ENCODE data around the gene MYH9.
A peak's percentile ranks its signal among the peaks of the same experiment; 100 is the strongest.
"Not testable (repeated sequence)": the region's sequence is repeated elsewhere in the genome, so short reads cannot be mapped to it uniquely, and the experiment has no call there.

The MYH9 gene

GRCh38 chr22:36387959-36388726 is at the start of gene MYH9:
TSS of gene MYH9 (minus strand) at chr22:36387967. CDS start at chr22:36349236, 38,731 bp downstream.
- peak; percentile 99 for DNase-seq

GRCh38 chr22:36435516-36436415 is 48.0 kb upstream of the MYH9 start:
- peak; percentile 69 for DNase-seq

- no peak for DNase-seq
These were observed 45.8 kb upstream of the MYH9 start for GRCh38 chr22:36433318-36434231.

GRCh38 chr22:36432592-36433317 is 45.0 kb upstream of the MYH9 start:
- no peak for DNase-seq

GRCh38 chr22:36431977-36432376 is 44.2 kb upstream of the MYH9 start:
- no peak for DNase-seq

- no peak for DNase-seq
These were observed 43.1 kb upstream of the MYH9 start for GRCh38 chr22:36430863-36431262.

GRCh38 chr22:36427952-36428351 is 40.2 kb upstream of the MYH9 start:
- not testable (repeated sequence) for DNase-seq

- no peak for DNase-seq
These were observed 38.3 kb upstream of the MYH9 start for GRCh38 chr22:36425977-36426523.

GRCh38 chr22:36424901-36425579 is 37.3 kb upstream of the MYH9 start:
- no peak for DNase-seq

GRCh38 chr22:36424466-36424865 is 36.7 kb upstream of the MYH9 start:
- not testable (repeated sequence) for DNase-seq

GRCh38 chr22:36423461-36424404 is 36.0 kb upstream of the MYH9 start:
- DNase-seq = no peak

GRCh38 chr22:36422287-36423014 is 34.7 kb upstream of the MYH9 start:
- no peak for DNase-seq

- DNase-seq = no peak
These were observed 32.4 kb upstream of the MYH9 start for GRCh38 chr22:36419912-36420882.

GRCh38 chr22:36419177-36419911 is 31.6 kb upstream of the MYH9 start:
- DNase-seq = no peak

- no peak for DNase-seq
These were observed 29.5 kb upstream of the MYH9 start for GRCh38 chr22:36417281-36417686.

- DNase-seq = no peak
These were observed 27.8 kb upstream of the MYH9 start for GRCh38 chr22:36415415-36416168.

All from stimulated activated CD8-positive, alpha-beta memory T cell treated with anti-CD3 and anti-CD28 coated beads, Interleukin-4, amount 100 ng/mL, for 48 hours (primary cell).